BJ (cell line): Measurements from ENCODE around the gene CDC6. TPM values are rescaled to one million over a fixed set of nuclear protein-coding genes. Genes with fewer than 3 reads are reported as not detected.

Source experiments
- CTCF ChIA-PET: fragments of 350-600 bp; formaldehyde crosslinking; extraction: SDS; loops from one replicate; lab custom pipeline; 2021; ENCODE audit warnings: antibody characterized with exemption, inconsistent platforms; lab: Yijun Ruan, JAX
- POLR2A ChIA-PET: fragments of 300-600 bp; sonication (Branson Sonifier 250); formaldehyde crosslinking; extraction: SDS; loops from one replicate; lab custom pipeline; 2021; ENCODE audit warnings: antibody characterized with exemption; lab: Charles Lee
- DNase-seq: peaks from one replicate; pipeline ENCODE4 v3.0.0-alpha.2; 2011; ENCODE audit warnings: low read depth
- H3K27me3 ChIP-seq: 2 replicates; pipeline ENCODE4 v1.6.0; 2011; ENCODE audit warnings: low read length; ENCODE audit not compliant: control insufficient read depth, insufficient read depth
- H3K36me3 ChIP-seq: 2 replicates; pipeline ENCODE4 v1.5.1; 2011; ENCODE audit warnings: low read length; ENCODE audit not compliant: control insufficient read depth, insufficient read depth
- H3K4me3 ChIP-seq: 2 replicates; pipeline ENCODE4 v1.5.1; 2011; ENCODE audit warnings: low read depth, mild to moderate bottlenecking, control low read depth, low read length
- CTCF ChIP-seq: IDR thresholded peaks from 2 replicates; pipeline ENCODE4 v1.5.1; 2011; ENCODE audit warnings: low read depth, mild to moderate bottlenecking, control low read depth, inconsistent platforms, low read length, moderate library complexity; ENCODE audit not compliant: insufficient read depth
- polyA plus RNA-seq: library from polyadenylated mRNA; depleted of rRNA; stranded (reverse); fragments of >200 nt; gene quantifications from 2 replicates; pipeline ENCODE4 v1.2.3, GENCODE V29; 2011

CDC6 gene
- polyA plus RNA-seq, 1 experiment = 5.6 TPM

GRCh38 chr17:40326014-40326831, 38.5 kb downstream of the CDC6 start:
- no peak overlapping the region for H3K4me3 ChIP-seq

GRCh38 chr17:40326832-40327199, 39.1 kb downstream of the CDC6 start:
- Histone ChIP-seq H3K27me3 (no peaks in the 10 kb centered on the region), H3K4me3 (no peak overlapping the region), H3K36me3 (no peaks in the 10 kb centered on the region; the same call in 1 of the 2 replicates)
- ChIA-PET CTCF (interaction anchor here (1.1 to 3.3 kb wide), 2 partner anchors 9 to 28 kb away, joined by 4 to 15 read pairs; no protein-coding TSS in a partner anchor), POLR2A (no interaction called here)
- no peak for TF ChIP-seq CTCF
- DNase-seq = no peak

More at GRCh38 chr17:40326014-40326831, 38.5 kb downstream of the CDC6 start:
- ChIA-PET CTCF (interaction anchor here (1.1 to 3.3 kb wide), 2 partner anchors 9 to 28 kb away, joined by 4 to 15 read pairs; no protein-coding TSS in a partner anchor), POLR2A (no interaction called here)
- DNase-seq = no peak
- Histone ChIP-seq H3K36me3 (no peaks in the 10 kb centered on the region; the same call in 1 of the 2 replicates), H3K27me3 (no peaks in the 10 kb centered on the region)
- no peak for TF ChIP-seq CTCF

- DNase-seq = no peak
- TF ChIP-seq CTCF = no peak
- H3K4me3 ChIP-seq = no peak overlapping the region
- H3K27me3 ChIP-seq = no peaks in the 10 kb centered on the region
- POLR2A ChIA-PET = no interaction called here
- peaks cover 1% of the 10 kb centered on the region; the same call in 1 of the 2 replicates for H3K36me3 ChIP-seq
- CTCF ChIA-PET = interaction anchor here (1.1 to 3.3 kb wide), 6 partner anchors 9 to 27 kb away, joined by 3 to 15 read pairs (median 6); no protein-coding TSS in a partner anchor
These were observed 39.6 kb downstream of the CDC6 start for GRCh38 chr17:40327244-40327729.

GRCh38 chr17:40327735-40328385, 40.2 kb downstream of the CDC6 start:
- DNase-seq = no peak
- CTCF ChIA-PET = interaction anchor here (1.1 to 3.3 kb wide), 6 partner anchors 9 to 27 kb away, joined by 3 to 15 read pairs (median 6); no protein-coding TSS in a partner anchor
- peaks cover 4% of the 10 kb centered on the region; the same call in 1 of the 2 replicates for H3K36me3 ChIP-seq
- no peaks in the 10 kb centered on the region for H3K27me3 ChIP-seq
- TF ChIP-seq CTCF = no peak
- H3K4me3 ChIP-seq = no peak overlapping the region
- POLR2A ChIA-PET = interaction anchor here (0.5 kb wide), 1 partner anchor 114 kb away, joined by 5 read pairs; no protein-coding TSS in a partner anchor
